PC-3 (cell line): ENCODE results near the gene SF1. TPM values are rescaled to one million over a fixed set of nuclear protein-coding genes. Genes with fewer than 3 reads are reported as not detected.

Experiments used
- ATAC-seq: fragments of 200-7000 bp; cut with Tn5 transposase; 2 replicates; pipeline ENCODE4 v1.9.1; 2020; ENCODE audit warnings: mild to moderate bottlenecking, moderate library complexity
- BruUV-seq: library from RNA; stranded (reverse); fragments of 400-500 nt; replicated peaks from 2 replicates; lab custom pipeline; 2021; lab: Mats Ljungman, UMichigan
- CTCF ChIA-PET: fragments of 300-600 bp; sonication (Branson Sonifier 250); formaldehyde crosslinking; loops from one replicate; lab custom pipeline; 2022; ENCODE audit warnings: antibody characterized with exemption; lab: Charles Lee
- POLR2A ChIA-PET: fragments of 300-600 bp; sonication (Branson Sonifier 250); formaldehyde crosslinking; loops from one replicate; lab custom pipeline; 2022; ENCODE audit warnings: antibody characterized with exemption; ENCODE audit not compliant: unreplicated experiment; lab: Charles Lee
- DNase-seq: peaks from one replicate; pipeline ENCODE4 v3.0.0-alpha.2; 2015
- H2AFZ ChIP-seq: fragments of 300-600 bp; sonication (generic); 2 replicates; pipeline ENCODE4 v1.6.0; 2016; ENCODE audit warnings: antibody characterized with exemption, low read length
- H3F3A ChIP-seq: fragments of 300-600 bp; sonication (generic); one replicate; pipeline ENCODE4 v1.6.0; 2017; ENCODE audit warnings: antibody characterized with exemption, low read length, control low read depth, mild to moderate bottlenecking; ENCODE audit not compliant: unreplicated experiment
- H3K27ac ChIP-seq: fragments of 300-600 bp; sonication (generic); 2 replicates; pipeline ENCODE4 v1.5.1; 2016; ENCODE audit warnings: mild to moderate bottlenecking, low read length
- H3K27me3 ChIP-seq: fragments of 300-600 bp; sonication (generic); 2 replicates; pipeline ENCODE4 v1.6.1; 2016; ENCODE audit warnings: low read length, mixed read lengths
- H3K36me3 ChIP-seq: fragments of 300-600 bp; sonication (generic); 2 replicates; pipeline ENCODE4 v1.6.1; 2016; ENCODE audit warnings: low read depth, mixed run types, low read length, mixed read lengths
- H3K4me1 ChIP-seq: fragments of 300-600 bp; sonication (generic); 2 replicates; pipeline ENCODE4 v1.5.1; 2016; ENCODE audit warnings: low read length; ENCODE audit not compliant: insufficient read depth
- H3K4me2 ChIP-seq: fragments of 300-600 bp; sonication (generic); 2 replicates; pipeline ENCODE4 v1.6.0; 2016; ENCODE audit warnings: low read length
- H3K4me3 ChIP-seq: fragments of 300-600 bp; sonication (generic); 2 replicates; pipeline ENCODE4 v1.5.1; 2016; ENCODE audit warnings: mild to moderate bottlenecking, low read length, mixed read lengths
- H3K79me2 ChIP-seq: fragments of 300-600 bp; sonication (generic); 2 replicates; pipeline ENCODE4 v1.6.1; 2017; ENCODE audit warnings: low read length, mixed read lengths
- H3K9ac ChIP-seq: fragments of 300-600 bp; sonication (generic); 2 replicates; pipeline ENCODE4 v1.6.0; 2016; ENCODE audit warnings: mild to moderate bottlenecking, low read length
- H3K9me2 ChIP-seq: fragments of 300-600 bp; sonication (generic); replicated peaks from 2 replicates; pipeline ENCODE4 v1.6.1; 2016; ENCODE audit warnings: mixed run types, low read length, mixed read lengths
- H3K9me3 ChIP-seq: fragments of 300-600 bp; sonication (generic); 2 replicates; pipeline ENCODE4 v1.6.1; 2016; ENCODE audit warnings: low read length, mixed read lengths
- H4K20me1 ChIP-seq: fragments of 300-600 bp; sonication (generic); 2 replicates; pipeline ENCODE4 v1.6.1; 2016; ENCODE audit warnings: low read length, mixed read lengths
- EZH2 ChIP-seq: fragments of 300-600 bp; sonication (generic); IDR thresholded peaks from one replicate; pipeline ENCODE4 v1.6.1; 2017; ENCODE audit warnings: antibody characterized with exemption, mild to moderate bottlenecking, low read length; ENCODE audit not compliant: unreplicated experiment
- EZH2phosphoT487 ChIP-seq: fragments of 300-600 bp; sonication (generic); IDR thresholded peaks from 2 replicates; pipeline ENCODE4 v1.6.1; 2018; ENCODE audit warnings: mild to moderate bottlenecking, antibody characterized with exemption, low read length, borderline replicate concordance
- intact Hi-C: fragments of 100-400 bp; cut with micrococcal nuclease; formaldehyde crosslinking; loops from 2 replicates; pipeline ENCODE4 v1.9.0; 2023
- total RNA-seq: library from RNA; depleted of rRNA; stranded (reverse); fragments of >200 nt; gene quantifications from 2 replicates; pipeline ENCODE4 v1.2.3, GENCODE V29; 2014
- TF ChIP-seq, protein P1 (sequence below): fragments of 300-600 bp; sonication (generic); conservative IDR thresholded peaks from 2 replicates; pipeline ENCODE4 v1.5.1; 2017; ENCODE audit warnings: antibody characterized with exemption, low read depth, mild to moderate bottlenecking, low read length

SF1 gene
- total RNA-seq, 1 experiment from 2014 or later: 217 TPM

- H4K20me1 ChIP-seq: no peaks in the 10 kb centered on the region
- no peak overlapping the region for H3K9ac ChIP-seq
- no peaks in the 10 kb centered on the region for H3K9me3 ChIP-seq
- no peaks in the 10 kb centered on the region for H3K27me3 ChIP-seq
- peaks cover 19% of the 10 kb centered on the region for H3K4me1 ChIP-seq
- H3K27ac ChIP-seq: no peak overlapping the region
- TF ChIP-seq, protein P1, sequence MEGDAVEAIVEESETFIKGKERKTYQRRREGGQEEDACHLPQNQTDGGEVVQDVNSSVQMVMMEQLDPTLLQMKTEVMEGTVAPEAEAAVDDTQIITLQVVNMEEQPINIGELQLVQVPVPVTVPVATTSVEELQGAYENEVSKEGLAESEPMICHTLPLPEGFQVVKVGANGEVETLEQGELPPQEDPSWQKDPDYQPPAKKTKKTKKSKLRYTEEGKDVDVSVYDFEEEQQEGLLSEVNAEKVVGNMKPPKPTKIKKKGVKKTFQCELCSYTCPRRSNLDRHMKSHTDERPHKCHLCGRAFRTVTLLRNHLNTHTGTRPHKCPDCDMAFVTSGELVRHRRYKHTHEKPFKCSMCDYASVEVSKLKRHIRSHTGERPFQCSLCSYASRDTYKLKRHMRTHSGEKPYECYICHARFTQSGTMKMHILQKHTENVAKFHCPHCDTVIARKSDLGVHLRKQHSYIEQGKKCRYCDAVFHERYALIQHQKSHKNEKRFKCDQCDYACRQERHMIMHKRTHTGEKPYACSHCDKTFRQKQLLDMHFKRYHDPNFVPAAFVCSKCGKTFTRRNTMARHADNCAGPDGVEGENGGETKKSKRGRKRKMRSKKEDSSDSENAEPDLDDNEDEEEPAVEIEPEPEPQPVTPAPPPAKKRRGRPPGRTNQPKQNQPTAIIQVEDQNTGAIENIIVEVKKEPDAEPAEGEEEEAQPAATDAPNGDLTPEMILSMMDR: no peak
- TF ChIP-seq EZH2phosphoT487 (no peak), EZH2 (no peak)
- peaks cover 10% of the 10 kb centered on the region; the same call in 1 of the 2 replicates for H3K79me2 ChIP-seq
- DNase-seq: no peak
- no peak overlapping the region for H3K4me2 ChIP-seq
- H3F3A ChIP-seq: peaks cover 10% of the 10 kb centered on the region
- no peaks in the 10 kb centered on the region for H3K9me2 ChIP-seq
- BruUV-seq: no TSS peak
- ChIA-PET CTCF (no interaction called here), POLR2A (no interaction called here)
- no peak for ATAC-seq
- peaks cover 8% of the 10 kb centered on the region; the same call in 1 of the 2 replicates for H3K36me3 ChIP-seq
- intact Hi-C loops: no loop called here
- no peak overlapping the region for H2AFZ ChIP-seq
- H3K4me3 ChIP-seq: no peak overlapping the region
Measured at GRCh38 chr11:64800303-64801157, 22.2 kb upstream of the SF1 start.

- no peak overlapping the region for H3K4me2 ChIP-seq
- H2AFZ ChIP-seq: no peak overlapping the region
- no peaks in the 10 kb centered on the region for H3K9me2 ChIP-seq
- intact Hi-C loops: no loop called here
- H3K27ac ChIP-seq: no peak overlapping the region
- H3K36me3 ChIP-seq: peaks cover 8% of the 10 kb centered on the region; the same call in 1 of the 2 replicates
- POLR2A ChIA-PET: interaction anchor here (0.8 kb wide), 1 partner anchor 21 kb away, joined by 4 read pairs; the partner anchor contains the start of gene SF1
- no peak overlapping the region for H3K9ac ChIP-seq
- no peak for DNase-seq
- H3F3A ChIP-seq: peaks cover 10% of the 10 kb centered on the region
- ATAC-seq: no peak
- no peaks in the 10 kb centered on the region for H3K27me3 ChIP-seq
- H3K4me3 ChIP-seq: no peak overlapping the region
- CTCF ChIA-PET: no interaction called here
- H3K79me2 ChIP-seq: peaks cover 10% of the 10 kb centered on the region; the same call in 1 of the 2 replicates
- BruUV-seq: no TSS peak
- TF ChIP-seq, protein P1: no peak
- TF ChIP-seq EZH2phosphoT487: no peak
- no peak for TF ChIP-seq EZH2
- no peaks in the 10 kb centered on the region for H4K20me1 ChIP-seq
- H3K9me3 ChIP-seq: no peaks in the 10 kb centered on the region
- peaks cover 19% of the 10 kb centered on the region for H3K4me1 ChIP-seq
Measured at GRCh38 chr11:64799623-64800302, 21.4 kb upstream of the SF1 start.
